ENCODE measurements around the gene ADAMTS6.
A peak's percentile ranks its signal among the peaks of the same experiment; 100 is the strongest.

The ADAMTS6 gene

GRCh38 chr5:65100911-65101631 is 380.6 kb downstream of the ADAMTS6 start:
- peak; percentile 13 to 14 for DNase-seq
